H9 (cell line): ENCODE measurements around the gene TPRN. TPM values are rescaled to one million over a fixed set of nuclear protein-coding genes. Genes with fewer than 3 reads are reported as not detected.

Experiments used
- DNase-seq: peaks from one replicate; pipeline ENCODE4 v3.0.0-alpha.2; 2017
- H2AFZ ChIP-seq: one replicate; pipeline ENCODE4 v1.6.1; 2013; ENCODE audit warnings: mild to moderate bottlenecking, low read length, control low read depth, moderate library complexity
- H2AK5ac ChIP-seq: 2 replicates; pipeline ENCODE4 v1.6.1; 2013; ENCODE audit warnings: low read length, control low read depth, mixed read lengths; ENCODE audit not compliant: insufficient read length
- H2BK120ac ChIP-seq: one replicate; pipeline ENCODE4 v1.6.1; 2013; ENCODE audit warnings: low read depth, mild to moderate bottlenecking, low read length, control low read depth, inconsistent platforms; ENCODE audit not compliant: poor library complexity, severe bottlenecking
- H2BK12ac ChIP-seq: 2 replicates; pipeline ENCODE4 v1.6.1; 2013; ENCODE audit warnings: low read length, control low read depth, mixed read lengths, low read depth; ENCODE audit not compliant: insufficient read length
- H2BK15ac ChIP-seq: 2 replicates; pipeline ENCODE4 v1.6.1; 2013; ENCODE audit warnings: low read depth, low read length, control low read depth
- H2BK20ac ChIP-seq: one replicate; pipeline ENCODE4 v1.6.1; 2013; ENCODE audit warnings: low read depth, mild to moderate bottlenecking, low read length, control low read depth, inconsistent platforms; ENCODE audit not compliant: poor library complexity, severe bottlenecking
- H2BK5ac ChIP-seq: 2 replicates; pipeline ENCODE4 v1.6.1; 2013; ENCODE audit warnings: low read length, control low read depth, mixed read lengths; ENCODE audit not compliant: insufficient read length
- H3K14ac ChIP-seq: 2 replicates; pipeline ENCODE4 v1.6.1; 2013; ENCODE audit warnings: low read length, control low read depth; ENCODE audit not compliant: insufficient read depth
- H3K18ac ChIP-seq: 2 replicates; pipeline ENCODE4 v1.6.1; 2013; ENCODE audit warnings: low read depth, mild to moderate bottlenecking, mixed read lengths, low read length, control low read depth; ENCODE audit not compliant: insufficient read length
- H3K23ac ChIP-seq: 2 replicates; pipeline ENCODE4 v1.6.1; 2013; ENCODE audit warnings: low read length, control low read depth, mixed read lengths, low read depth; ENCODE audit not compliant: insufficient read length
- H3K23me2 ChIP-seq: 2 replicates; pipeline ENCODE4 v1.6.1; 2013; ENCODE audit warnings: low read depth, mild to moderate bottlenecking, mixed read lengths, low read length, control low read depth; ENCODE audit not compliant: insufficient read length, poor library complexity, severe bottlenecking
- H3K27ac ChIP-seq: 2 replicates; pipeline ENCODE4 v1.5.1; 2013; ENCODE audit warnings: low read length, control low read depth, mixed read lengths, low read depth; ENCODE audit not compliant: insufficient read length
- H3K27me3 ChIP-seq: 2 replicates; pipeline ENCODE4 v1.6.1; 2013; ENCODE audit warnings: low read length, control low read depth, inconsistent platforms; ENCODE audit not compliant: insufficient read depth
- H3K4ac ChIP-seq: 2 replicates; pipeline ENCODE4 v1.6.1; 2013; ENCODE audit warnings: low read depth, mild to moderate bottlenecking, control low read depth, inconsistent platforms, low read length, moderate library complexity
- H3K4me1 ChIP-seq: 2 replicates; pipeline ENCODE4 v1.6.1; 2013; ENCODE audit warnings: low read length, control low read depth, inconsistent platforms; ENCODE audit not compliant: insufficient read depth
- H3K4me2 ChIP-seq: 2 replicates; pipeline ENCODE4 v1.6.1; 2013; ENCODE audit warnings: low read length, control low read depth, mixed read lengths; ENCODE audit not compliant: insufficient read length, insufficient read depth
- H3K56ac ChIP-seq: 2 replicates; pipeline ENCODE4 v1.6.1; 2013; ENCODE audit warnings: low read depth, mild to moderate bottlenecking, mixed read lengths, low read length, control low read depth; ENCODE audit not compliant: insufficient read length
- H3K79me1 ChIP-seq: 2 replicates; pipeline ENCODE4 v1.6.1; 2013; ENCODE audit warnings: low read depth, mild to moderate bottlenecking, moderate library complexity, low read length, control low read depth, inconsistent platforms; ENCODE audit not compliant: insufficient read depth, poor library complexity, severe bottlenecking
- H3K79me2 ChIP-seq: 2 replicates; pipeline ENCODE4 v1.6.1; 2013; ENCODE audit warnings: low read length, control low read depth, inconsistent platforms; ENCODE audit not compliant: insufficient read depth
- H3K9ac ChIP-seq: 2 replicates; pipeline ENCODE4 v1.6.1; 2013; ENCODE audit warnings: low read length, control low read depth, mixed read lengths; ENCODE audit not compliant: insufficient read length; ENCODE audit errors: extremely low read depth
- H3K9me3 ChIP-seq: one replicate; pipeline ENCODE4 v1.6.1; 2013; ENCODE audit warnings: low read depth, low read length, inconsistent platforms; ENCODE audit not compliant: control insufficient read depth
- H3T11ph ChIP-seq: one replicate; pipeline ENCODE4 v1.6.1; 2013; ENCODE audit warnings: mild to moderate bottlenecking, low read length, control low read depth, inconsistent platforms
- H4K20me1 ChIP-seq: one replicate; pipeline ENCODE4 v1.6.1; 2013; ENCODE audit not compliant: control insufficient read depth, insufficient read length, insufficient read depth
- H4K5ac ChIP-seq: 2 replicates; pipeline ENCODE4 v1.6.1; 2013; ENCODE audit warnings: low read depth, mild to moderate bottlenecking, mixed read lengths, low read length, control low read depth; ENCODE audit not compliant: insufficient read length
- H4K8ac ChIP-seq: replicated peaks from 2 replicates; pipeline ENCODE4 v1.6.1; 2013; ENCODE audit warnings: low read length, control low read depth, mixed read lengths, low read depth; ENCODE audit not compliant: insufficient read length
- H4K91ac ChIP-seq: 2 replicates; pipeline ENCODE4 v1.6.1; 2013; ENCODE audit warnings: low read depth, mild to moderate bottlenecking, moderate library complexity, mixed read lengths, low read length, control low read depth; ENCODE audit not compliant: insufficient read length
- H3K27ac Mint-ChIP-seq, 3 experiments: 2 replicates in 2 of 3; 3 replicates in 1 of 3; pipeline ENCODE4 v1.8.0; 2020 to 2021; ENCODE audit warnings: mixed read lengths in 3 of 3, mild to moderate bottlenecking in 1 of 3, moderate library complexity in 1 of 3
- H3K27me3 Mint-ChIP-seq: 2 replicates; pipeline ENCODE4 v1.8.0; 2021; ENCODE audit warnings: low read depth, mild to moderate bottlenecking, moderate library complexity, mixed read lengths
- H3K36me3 Mint-ChIP-seq, 3 experiments: 2 replicates in 2 of 3; 3 replicates in 1 of 3; pipeline ENCODE4 v1.8.0; 2020 to 2021; ENCODE audit warnings: low read depth in 3 of 3, mixed read lengths in 3 of 3; ENCODE audit not compliant: insufficient read depth in 1 of 3
- H3K4me1 Mint-ChIP-seq, 2 experiments: 2 replicates each; pipeline ENCODE4 v1.8.0; 2020; ENCODE audit warnings: mixed read lengths in 2 of 2
- H3K4me3 Mint-ChIP-seq, 2 experiments: 2 replicates in 1 of 2; 3 replicates in 1 of 2; pipeline ENCODE4 v1.8.0; 2020 to 2021; ENCODE audit warnings: mild to moderate bottlenecking in 2 of 2, mixed read lengths in 2 of 2, moderate library complexity in 1 of 2
- H3K9me3 Mint-ChIP-seq, 2 experiments: 2 replicates in 1 of 2; 3 replicates in 1 of 2; pipeline ENCODE4 v1.8.0; 2020; ENCODE audit warnings: mild to moderate bottlenecking in 2 of 2, mixed read lengths in 2 of 2, moderate library complexity in 1 of 2
- CTCF ChIP-seq: fragments of 200-600 bp; sonication (generic); conservative IDR thresholded peaks from 3 replicates; pipeline ENCODE4 v1.8.0; 2021; ENCODE audit warnings: antibody characterized with exemption, mild to moderate bottlenecking
- WGBS: extraction: QIAGEN DNeasy Blood & Tissue Kit; methylation state at CpG from one replicate; pipeline ENCODE4 v1.1.7; 2013; ENCODE audit warnings: missing lambda C conversion rate, low lambda C conversion rate, mixed read lengths; ENCODE audit not compliant: insufficient read length; ENCODE audit errors: extremely low coverage; 5-methylcytosine and 5-hydroxymethylcytosine counted together
- total RNA-seq: library from RNA; stranded (reverse); gene quantifications from 2 replicates; pipeline ENCODE4 v1.2.1, GENCODE V29; 2021

TPRN gene
- total RNA-seq, 1 experiment from 2014 or later = 30.7 TPM

DNA sequence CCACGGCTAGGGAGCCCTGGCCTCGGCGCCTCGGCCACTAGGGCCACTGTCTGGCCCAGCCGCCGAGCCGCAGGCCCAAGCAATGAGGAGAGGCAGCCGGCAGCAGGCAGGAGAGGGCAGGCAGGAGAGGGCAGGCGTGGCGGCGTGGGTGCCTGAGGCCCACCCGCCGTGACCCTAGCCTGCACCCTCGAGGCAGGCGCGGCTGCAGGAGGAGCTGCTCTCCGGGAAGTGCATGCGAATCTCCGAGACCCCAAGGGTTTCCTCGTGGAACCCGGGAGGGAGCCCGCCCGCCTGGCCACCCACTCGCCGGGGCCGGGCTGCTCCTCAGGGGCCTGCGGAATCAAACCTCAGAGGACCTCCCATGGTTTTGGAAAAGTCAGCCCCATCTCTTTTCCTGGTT is 52.3 kb downstream of the TPRN start:
- Histone ChIP-seq H4K91ac (no peak overlapping the region), H3K14ac (no peak overlapping the region), H2BK20ac (no peak overlapping the region), H3K27me3 (no peaks in the 10 kb centered on the region; the same call in 1 of the 2 replicates), H3K56ac (no peak overlapping the region), H2BK120ac (no peak overlapping the region), H4K20me1 (no peaks in the 10 kb centered on the region), H3K9me3 (no peaks in the 10 kb centered on the region), H2AK5ac (no peak overlapping the region), H3K79me1 (no peaks in the 10 kb centered on the region), H3K4me2 (no peak overlapping the region), H3K9ac (no peak overlapping the region), H4K8ac (no peak overlapping the region), H3K27ac (no peak overlapping the region), H3K4me1 (no peaks in the 10 kb centered on the region; the same call in 1 of the 2 replicates), H3T11ph (no peak overlapping the region), H3K18ac (no peak overlapping the region), H3K23me2 (no peaks in the 10 kb centered on the region), H3K4ac (no peak overlapping the region), H4K5ac (no peak overlapping the region), H2AFZ (no peak overlapping the region), H2BK15ac (no peak overlapping the region), H2BK5ac (no peak overlapping the region), H3K79me2 (no peaks in the 10 kb centered on the region), H2BK12ac (no peak overlapping the region), H3K23ac (no peak overlapping the region)
- peaks cover 0 to 11% of the 10 kb centered on the region in 2 experiments; a peak in 2 of 4 replicates for H3K4me1 Mint-ChIP-seq
- TF ChIP-seq CTCF = no peak
- no peak for DNase-seq
- H3K9me3 Mint-ChIP-seq = no peaks in the 10 kb centered on the region; a peak in 2 of 5 replicates
- WGBS = no CpG with 5 or more reads among the region's 27 CpGs
- no peak overlapping the region for H3K27ac Mint-ChIP-seq
- no peak overlapping the region for H3K4me3 Mint-ChIP-seq
- no peaks in the 10 kb centered on the region for H3K36me3 Mint-ChIP-seq
- H3K27me3 Mint-ChIP-seq = peaks cover 40% of the 10 kb centered on the region
